Measurements from ENCODE around the gene RNASET2. TPM values are rescaled to one million over a fixed set of nuclear protein-coding genes. Genes with fewer than 3 reads are reported as not detected.
"Not testable (repeated sequence)": the region's sequence is repeated elsewhere in the genome, so short reads cannot be mapped to it uniquely, and the experiment has no call there.

RNASET2 gene
- polyA plus RNA-seq, 5 donors: 39.3 to 56.6 (median 46.6) TPM

DNA sequence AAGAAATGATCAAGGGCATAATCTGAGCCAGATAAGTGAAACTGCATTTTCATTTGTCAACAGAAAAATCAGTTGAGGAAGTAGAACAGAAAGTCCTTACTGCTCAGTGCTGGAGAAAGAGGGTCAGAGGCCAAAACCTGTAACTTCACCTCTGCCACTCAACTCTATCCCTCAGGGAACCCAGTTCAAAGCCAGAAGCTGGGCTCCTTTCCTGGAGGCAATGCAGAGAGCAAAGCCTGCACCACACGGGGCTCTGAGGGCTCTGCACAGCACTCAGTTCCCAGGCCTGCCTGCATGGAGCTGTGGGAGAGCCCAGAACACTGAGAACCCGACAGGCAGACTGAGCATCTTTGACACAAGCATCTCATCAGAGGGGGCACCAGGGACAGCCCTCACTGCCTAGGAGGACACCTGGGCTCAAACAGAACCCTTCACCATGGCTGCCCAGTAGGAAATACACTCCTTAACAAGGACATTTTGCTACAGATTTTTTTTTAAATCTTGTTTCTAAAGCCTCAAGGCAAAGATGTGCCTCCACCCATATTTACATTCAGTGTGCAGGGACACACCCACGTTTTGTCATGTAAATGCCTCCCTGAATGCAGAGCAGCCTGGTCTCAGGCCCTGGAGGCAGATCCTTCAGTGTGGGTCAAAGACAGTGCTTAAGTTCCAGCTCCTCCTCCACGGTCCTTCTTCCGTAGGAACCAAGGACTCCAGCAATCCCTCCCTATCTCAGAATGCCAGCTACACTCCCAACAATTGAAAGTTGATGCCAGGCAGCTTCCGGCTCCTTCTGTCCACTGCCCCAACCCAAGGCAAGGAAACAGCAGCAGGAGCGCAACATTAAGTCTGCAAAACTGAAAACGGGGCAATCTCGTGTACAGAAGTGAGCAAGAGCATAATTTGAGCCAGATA is 6.6 kb downstream of the RNASET2 start:
- no peak for DNase-seq

DNA sequence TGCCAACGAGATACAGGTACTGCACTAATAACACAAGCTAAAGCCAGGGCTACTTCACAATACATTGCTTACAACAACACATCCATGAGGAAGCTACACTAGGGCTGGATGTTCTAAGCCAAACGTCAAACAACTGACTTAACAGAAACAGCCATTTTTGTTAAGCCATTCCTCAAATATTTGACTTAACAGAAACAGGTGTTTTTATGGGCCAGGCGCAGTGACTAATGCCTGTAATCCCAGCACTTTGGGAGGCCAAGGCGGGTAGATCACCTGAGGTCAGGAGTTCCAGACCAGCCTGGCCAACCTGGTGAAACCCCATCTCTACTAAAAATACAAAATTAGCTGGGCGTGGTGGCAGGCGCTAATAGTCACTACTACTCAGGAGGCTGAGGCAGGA is 7.6 kb downstream of the RNASET2 start:
- DNase-seq: not testable (repeated sequence)

DNA sequence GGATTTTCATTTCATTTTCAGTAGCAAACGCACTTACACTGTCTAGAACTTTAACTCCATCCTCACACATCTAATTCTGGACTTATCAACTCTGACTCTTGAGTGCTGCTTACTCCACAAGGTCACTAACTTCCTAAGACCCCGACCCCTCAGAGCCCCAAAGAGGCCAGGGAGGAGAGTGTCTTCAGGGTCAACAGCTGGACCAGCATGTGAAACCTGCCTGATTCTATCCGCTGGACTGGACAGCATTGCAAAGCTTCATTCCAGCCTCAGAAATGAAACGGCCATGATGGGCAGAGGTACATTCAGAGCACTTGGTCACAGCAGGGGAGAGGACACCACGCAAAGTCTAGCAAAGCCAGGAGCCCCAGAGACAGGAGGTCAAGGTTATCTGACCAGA is 9.1 kb downstream of the RNASET2 start:
- DNase-seq: no peak

DNA sequence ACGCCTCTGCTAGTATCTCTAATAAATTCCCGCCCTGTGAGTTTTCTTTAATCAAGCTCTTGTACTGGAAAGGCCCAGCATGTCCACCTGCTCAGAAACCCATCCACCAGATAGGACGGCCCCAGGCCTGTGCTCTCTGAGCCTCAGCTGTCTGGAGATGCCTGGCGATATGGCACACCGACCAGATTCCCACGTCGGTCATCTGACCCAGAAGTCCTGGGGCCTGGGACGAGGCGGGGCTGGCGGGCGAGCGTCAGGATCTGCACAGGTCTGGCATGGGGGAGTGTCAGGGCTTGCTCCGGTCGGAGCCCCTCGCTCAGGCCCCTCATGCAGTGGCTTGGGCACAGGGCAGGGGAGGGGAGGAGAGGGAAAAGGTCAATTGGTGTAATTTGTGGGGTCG is 10.2 kb downstream of the RNASET2 start:
- no peak for DNase-seq

DNA sequence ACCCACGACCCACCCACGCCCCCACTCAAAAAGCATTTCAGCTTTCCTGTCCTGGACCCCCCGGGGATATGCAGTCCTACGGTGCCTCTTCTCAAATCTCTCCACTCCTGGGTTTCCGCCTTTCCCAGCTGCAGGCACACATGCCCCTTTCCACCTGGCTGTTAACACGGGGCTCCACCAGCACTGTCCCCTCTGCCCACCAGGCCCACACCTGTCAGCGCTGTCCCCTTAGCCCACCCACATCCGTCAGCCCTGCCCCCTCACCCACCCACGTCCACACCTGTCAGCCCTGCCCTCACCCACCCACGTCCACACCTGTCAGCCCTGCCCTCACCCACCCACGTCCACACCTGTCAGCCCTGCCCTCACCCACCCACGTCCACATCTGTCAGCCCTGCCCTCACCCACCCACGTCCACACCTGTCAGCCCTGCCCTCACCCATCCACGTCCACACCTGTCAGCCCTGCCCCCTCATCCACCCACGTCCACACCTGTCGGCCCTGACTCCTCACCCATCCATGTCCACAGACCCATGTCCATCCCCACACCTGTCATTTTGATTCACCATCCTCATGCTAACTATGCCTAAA is 11.6 kb downstream of the RNASET2 start:
- no peak for DNase-seq

DNA sequence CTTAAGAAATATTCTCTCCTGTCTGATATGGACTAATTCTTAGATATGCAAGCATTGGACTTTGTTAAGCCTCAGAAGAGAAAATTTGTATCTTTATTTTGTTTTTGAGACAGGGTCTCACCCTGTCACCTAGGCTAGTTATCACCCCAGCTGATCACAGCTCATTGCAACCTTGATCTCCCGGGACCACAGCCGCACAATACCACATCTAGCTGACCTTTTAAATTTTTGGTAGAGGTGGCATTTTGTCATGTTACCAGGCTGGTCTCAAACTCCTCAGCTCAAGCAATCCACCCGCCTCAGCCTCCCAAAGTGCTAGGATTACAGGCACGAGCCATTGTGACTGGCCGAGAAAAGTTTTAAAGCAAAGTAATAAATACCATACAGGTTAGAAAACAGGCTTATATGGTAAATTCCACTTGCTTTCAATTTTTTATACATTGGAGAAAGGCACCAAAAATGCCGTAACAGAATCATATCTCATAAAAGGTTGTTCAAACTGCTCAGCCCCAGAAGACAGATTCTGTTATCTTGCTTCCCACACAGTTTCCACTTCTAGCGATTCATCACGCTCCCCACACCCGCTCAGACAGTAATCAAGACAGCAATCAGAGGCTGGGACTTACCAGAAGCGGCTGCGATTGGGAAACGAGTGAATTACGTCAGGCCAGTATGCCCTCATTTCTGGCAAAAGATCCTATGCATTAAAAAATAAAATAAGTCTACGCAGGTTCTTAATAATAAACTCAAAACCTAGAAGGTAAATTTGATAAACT is 13.8 kb downstream of the RNASET2 start:
- DNase-seq: no peak

DNA sequence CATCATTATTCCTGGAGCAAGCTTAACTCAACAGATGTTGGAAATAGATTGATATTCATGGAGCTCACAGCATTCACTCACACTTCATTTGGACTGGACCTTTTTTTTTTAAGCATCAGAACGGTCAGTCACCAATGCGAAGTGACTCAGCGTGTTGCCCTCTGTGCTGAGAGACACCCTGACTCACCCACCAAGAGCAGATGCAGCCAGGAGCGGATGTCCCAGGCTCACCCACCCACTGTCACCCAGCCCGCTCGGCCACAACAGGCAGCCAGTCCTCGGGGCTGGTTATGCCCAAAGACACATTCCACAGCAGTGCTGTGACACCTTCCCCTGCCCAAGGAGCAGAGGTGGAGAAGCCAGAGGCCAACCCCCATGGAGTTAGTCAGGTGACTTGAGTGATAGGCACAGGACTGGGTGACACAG is 15.7 kb downstream of the RNASET2 start:
- no peak for DNase-seq

DNA sequence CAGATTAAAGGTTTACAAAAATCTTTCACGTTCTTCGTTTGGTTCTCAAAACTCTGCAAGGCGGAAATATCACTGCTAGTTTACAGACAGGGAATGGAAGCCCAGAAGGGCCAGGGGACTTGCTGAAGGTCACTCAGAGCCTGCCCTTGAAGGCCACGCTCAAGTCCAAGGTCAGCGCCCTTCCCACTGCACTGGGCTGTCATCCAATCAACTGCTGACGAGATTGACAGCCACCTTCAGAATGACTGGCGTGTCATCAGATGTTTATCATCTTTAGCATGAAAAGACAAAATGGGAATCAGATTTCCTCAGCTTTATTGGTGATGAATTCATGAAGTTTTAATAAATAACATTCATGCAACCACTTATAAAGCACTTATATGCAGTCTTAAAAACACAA is 16.5 kb downstream of the RNASET2 start:
- DNase-seq: no peak

DNA sequence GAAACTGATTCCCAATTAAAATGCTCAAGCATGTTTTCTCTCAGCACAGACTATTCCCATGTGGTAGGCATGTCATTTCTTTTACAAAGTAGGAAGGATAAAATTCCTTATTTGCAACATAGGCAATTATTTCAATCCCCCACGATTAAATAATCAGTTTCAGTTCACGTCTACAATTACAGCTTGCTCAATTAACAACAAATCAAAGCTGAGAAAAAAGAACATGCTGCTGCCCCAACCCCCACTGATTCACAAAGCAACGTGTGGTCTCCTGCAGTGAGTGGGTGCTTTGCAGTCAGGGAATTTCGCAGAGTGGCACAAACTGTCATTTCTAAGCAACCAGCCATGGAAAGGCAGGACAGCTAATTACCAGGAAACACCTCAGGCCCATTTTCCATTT is 17.0 kb downstream of the RNASET2 start:
- DNase-seq: no peak

DNA sequence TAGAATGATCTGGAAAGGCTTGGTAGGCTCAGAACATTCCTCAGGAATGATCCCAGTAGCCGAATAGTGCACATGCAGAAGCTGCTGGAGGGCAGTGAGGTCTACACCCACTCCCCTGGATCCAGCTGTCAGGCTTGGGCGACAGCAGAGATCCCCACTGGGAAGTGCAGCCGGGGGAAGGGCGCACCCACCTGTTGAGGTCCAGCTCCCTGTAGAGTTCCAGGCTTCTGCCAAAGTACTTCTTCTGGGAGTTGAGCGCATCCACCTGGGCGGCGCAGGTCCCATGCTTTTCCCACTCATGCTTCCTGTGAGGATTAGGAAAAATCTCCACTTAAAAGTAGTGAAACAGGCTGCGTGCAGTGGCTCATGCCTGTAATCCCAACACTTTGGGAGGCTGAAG is 17.6 kb downstream of the RNASET2 start:
- DNase-seq: no peak

DNA sequence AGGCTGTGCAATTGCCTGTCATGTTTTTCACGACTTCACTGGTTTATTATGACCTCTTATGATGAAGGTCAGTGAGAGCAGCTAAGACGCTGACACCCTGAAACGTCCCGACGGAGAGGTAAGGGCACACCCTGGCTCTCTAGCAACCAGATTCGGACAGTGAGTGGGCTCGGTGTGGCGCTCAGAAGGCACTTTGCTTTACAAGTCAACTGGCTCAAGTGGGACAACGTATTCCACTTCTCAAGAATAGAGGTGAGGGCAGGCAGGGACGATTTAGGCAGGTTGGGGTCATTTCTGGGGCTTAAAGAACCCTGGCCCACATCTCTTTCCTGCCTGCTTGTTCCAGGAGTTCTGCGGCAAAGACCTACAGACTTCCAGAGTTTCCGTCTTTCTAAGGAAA is 18.2 kb downstream of the RNASET2 start:
- DNase-seq: no peak

DNA sequence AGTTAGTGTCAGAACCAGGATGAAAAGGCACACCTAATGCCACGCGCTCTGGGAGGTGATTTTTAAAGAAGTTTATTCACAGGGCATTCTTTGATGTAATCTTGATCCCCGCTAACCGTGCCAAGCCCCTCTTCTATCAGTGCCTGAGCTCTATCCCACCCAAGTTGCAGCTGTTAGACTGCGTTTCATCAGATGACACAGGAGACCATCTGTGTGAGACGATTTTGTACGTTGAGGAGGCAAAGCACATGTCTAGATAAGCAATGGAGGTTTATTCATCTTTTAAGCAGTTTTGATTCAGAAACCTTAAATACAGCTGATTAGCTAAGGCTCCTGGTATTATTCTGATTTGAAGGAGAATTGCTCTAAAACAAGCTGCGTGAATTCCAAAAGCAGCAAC is 18.6 kb downstream of the RNASET2 start:
- DNase-seq: no peak

DNA sequence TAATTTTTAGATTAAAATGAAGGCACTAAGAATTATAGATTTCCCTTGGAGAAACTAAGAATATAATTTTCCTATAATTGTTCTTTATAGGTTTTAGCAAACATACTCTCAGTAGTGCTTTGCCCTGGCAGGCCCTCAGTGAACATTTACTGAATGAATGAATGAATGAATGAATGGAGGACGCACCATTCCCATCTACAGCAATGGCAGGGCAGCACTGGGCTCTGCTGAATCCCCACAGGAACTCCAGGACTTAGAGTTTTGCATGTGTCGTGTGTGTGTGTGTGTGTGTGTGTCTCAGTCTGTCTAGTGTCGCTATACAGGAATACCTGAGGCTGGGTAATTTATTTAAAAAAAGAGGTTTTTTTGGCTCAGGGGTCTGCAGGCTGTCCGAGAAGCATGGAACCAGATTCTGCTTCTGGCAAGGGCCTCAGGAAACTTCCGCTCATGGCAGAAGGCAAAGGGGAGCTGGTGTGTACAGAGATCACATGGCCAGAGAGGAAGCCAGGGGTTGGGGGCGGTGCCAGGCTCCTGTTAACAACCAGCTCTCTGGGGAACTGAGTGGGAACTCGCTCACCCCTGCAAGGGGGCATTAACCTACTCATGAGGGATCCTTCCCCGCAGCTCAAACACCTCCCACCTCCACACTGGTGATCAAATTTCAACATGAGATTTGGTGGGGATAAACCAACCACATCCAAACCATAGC is 20.1 kb downstream of the RNASET2 start:
- DNase-seq: no peak

DNA sequence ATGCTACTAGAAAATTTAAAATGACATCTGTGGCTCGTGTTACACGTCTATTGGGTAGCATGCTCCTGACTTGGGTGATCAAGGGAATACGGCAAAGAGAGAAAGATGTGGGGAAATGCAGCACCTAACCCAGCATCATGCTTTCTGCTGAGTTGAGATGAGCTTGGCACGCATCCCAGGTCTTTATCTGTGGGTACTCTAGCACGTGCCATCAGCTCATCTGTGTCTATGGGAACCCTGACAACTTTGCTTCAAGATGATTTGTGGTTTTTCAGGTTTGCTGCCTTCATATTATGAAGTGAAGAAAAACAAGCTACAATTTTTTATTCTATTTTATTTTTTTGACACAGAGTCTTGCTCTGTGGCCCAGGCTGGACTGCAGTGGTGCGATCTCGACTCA is 21.0 kb downstream of the RNASET2 start:
- DNase-seq: no peak

DNA sequence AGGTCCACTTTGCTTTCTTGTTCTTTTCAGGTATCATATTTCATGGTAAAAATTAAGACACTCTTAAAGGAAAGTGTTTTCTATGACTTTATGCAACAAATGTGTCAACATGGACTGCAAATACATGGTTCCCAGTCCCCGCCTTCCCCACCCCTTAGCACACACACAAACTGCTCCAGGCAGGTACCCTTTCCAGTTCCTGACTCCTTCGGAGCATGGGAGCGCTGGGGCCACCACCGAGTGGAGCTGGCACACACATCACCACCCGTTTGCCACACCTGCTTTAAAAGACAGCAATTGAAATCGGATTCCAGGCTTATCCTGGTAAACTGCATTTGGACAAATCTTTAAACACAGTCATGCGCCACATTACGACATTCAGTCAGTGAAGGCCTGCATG is 22.2 kb downstream of the RNASET2 start:
- no peak for DNase-seq

DNA sequence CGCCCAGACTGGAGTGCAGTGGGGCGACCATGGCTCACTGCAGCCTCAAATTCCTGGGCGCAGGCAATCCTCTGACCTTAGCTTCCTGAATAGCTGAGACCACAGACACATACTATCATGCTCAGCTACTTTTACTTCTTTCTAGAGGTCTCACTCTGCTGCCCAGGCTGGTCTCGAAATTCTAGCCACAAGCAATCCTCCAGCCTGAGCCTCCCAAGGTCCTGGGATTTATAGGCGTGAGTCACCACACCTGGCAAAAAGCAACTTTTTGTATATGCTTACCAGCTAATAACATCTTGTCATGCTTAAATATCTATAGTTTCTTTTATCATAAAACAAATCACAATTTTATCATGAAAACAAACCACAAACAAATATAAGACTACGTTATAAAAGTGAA is 23.0 kb downstream of the RNASET2 start:
- no peak for DNase-seq

DNA sequence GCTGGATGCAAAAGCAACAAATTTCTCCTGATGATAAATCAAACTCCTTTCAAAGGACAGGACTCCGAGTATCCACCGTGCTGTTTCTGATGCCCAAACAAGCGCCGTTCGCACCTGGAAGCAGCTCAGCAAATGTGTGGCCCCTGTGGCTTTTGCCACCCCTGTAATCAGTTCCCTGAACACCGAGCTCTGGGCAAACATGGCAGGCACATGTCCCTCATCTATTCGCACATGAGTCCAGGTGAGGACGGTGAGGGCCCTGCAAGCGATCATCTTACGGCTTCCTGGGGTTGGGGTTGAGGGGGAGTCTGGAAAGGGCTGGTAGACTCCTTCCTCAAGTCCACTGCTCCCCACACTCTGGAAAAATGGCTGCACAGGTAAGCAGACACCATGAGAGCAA is 23.7 kb downstream of the RNASET2 start:
- no peak for DNase-seq

DNA sequence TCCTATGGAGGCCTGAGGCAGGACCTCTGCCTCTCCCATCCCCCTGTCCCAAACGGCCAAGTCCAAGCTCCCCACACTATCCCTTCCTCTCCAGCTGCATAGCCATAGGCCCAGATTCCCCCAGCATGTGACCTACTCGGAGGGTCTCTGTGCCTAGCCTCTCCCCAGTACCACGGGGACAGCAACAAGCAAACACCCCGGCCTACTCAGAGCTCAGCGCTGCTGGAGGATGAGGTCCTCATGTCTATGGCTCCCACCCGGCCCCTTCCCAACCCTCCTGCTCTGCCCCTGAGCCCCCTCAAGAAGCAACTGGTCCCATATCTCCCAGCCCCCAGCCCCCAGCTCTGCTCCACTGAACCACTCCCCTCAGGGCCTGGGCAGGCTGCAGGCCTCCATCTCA is 24.2 kb downstream of the RNASET2 start:
- no peak for DNase-seq

DNA sequence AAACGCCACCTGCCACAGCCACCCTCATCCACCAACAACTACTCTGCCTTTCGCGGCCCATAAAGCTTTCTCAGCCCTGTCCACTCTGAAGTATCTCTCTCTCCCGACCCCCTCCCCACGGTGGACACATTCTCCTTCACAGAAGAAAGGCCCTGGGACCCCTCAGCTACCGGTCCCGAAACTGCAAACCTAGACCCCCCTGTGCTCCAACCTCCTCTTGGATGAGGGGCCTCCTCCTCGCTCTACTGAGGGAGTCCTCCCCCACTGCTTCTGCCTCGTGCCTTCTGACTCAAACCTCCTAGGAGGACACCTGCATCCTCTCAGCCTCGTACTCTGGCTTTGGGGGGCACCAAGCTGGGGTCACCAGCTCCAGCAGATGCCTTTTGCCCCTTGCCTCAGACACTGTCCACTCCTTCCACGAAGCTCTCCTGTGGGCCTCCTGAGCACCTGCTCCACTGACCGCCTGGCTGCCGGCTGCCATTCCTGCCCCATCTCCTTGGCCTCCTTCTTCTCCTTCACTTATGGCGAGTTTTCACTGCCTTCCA is 24.9 kb downstream of the RNASET2 start:
- no peak for DNase-seq

DNA sequence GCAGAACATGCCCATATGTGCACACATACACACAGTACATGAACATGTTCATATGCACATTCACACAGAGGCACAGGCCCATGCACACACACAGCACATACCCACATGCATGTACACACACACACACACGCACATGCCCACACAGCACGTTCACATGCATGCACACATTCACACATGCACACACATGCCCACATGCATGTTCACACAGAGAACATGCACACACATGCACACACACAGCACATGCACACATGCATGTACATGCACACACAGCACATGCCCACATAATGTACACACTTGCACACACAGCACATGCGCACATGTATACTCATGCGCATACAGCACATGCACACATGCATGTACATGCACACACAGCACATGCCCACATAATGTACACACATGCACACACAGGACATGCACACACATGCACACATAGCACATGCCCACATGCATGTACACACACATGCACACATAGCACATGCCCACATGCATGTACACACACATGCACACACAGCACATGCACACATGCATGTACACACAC is 25.9 kb downstream of the RNASET2 start:
- DNase-seq: no peak

DNA sequence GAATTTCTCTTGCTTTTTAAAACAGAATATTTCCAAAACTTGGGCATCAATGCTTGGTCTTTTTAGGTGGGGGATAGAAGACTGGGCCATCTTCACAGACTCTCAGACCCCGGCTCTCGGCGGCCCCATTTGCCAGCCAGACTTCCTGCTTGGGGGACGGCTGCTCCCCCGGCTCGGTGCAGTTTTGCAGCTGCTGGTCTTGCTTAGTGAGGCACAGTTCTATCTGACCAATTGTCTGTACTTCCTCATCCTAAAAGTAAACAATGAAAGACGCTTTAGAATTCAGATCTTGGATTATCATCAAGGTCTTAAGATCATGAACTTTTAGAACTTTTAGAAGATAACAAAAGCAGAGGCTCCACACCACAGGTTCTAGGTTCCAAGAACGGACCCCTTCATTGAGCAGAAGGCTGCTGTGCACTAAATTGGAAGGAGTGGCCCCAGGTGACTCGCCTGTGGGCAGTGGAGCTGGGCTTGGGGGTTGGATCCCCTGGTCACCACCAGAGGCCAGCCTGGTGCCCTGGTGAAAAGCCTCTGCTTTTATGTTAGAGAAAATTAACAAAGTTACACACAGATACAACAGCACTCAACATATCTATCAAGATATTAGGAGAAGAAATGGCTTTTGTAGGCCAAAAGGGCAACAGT is 26.7 kb downstream of the RNASET2 start:
- no peak for DNase-seq

Measured in right lung (tissue), 5 donors.